Panc1 (cell line): Measurements from ENCODE around the gene ANKH. TPM values are rescaled to one million over a fixed set of nuclear protein-coding genes. Genes with fewer than 3 reads are reported as not detected.

Source experiments
- ATAC-seq: fragments of 200-7000 bp; cut with Tn5 transposase; 2 replicates; pipeline ENCODE4 v1.9.1; 2020; ENCODE audit warnings: mild to moderate bottlenecking, moderate library complexity
- BruUV-seq: library from RNA; stranded (reverse); fragments of 400-500 nt; replicated peaks from 2 replicates; lab custom pipeline; 2021; lab: Mats Ljungman, UMichigan
- CTCF ChIA-PET: fragments of 300-600 bp; sonication (Branson Sonifier 250); formaldehyde crosslinking; loops from one replicate; lab custom pipeline; 2022; ENCODE audit warnings: antibody characterized with exemption; lab: Charles Lee
- POLR2A ChIA-PET: fragments of 300-600 bp; sonication (Branson Sonifier 250); formaldehyde crosslinking; loops from one replicate; lab custom pipeline; 2022; ENCODE audit warnings: antibody characterized with exemption; lab: Charles Lee
- DNase-seq: peaks from one replicate; pipeline ENCODE4 v3.0.0-alpha.2; 2010; ENCODE audit warnings: low read depth, low spot score
- H3K27ac ChIP-seq: 2 replicates; pipeline ENCODE4 v1.5.1; 2011; ENCODE audit warnings: mild to moderate bottlenecking, low read length, inconsistent platforms
- H3K27me3 ChIP-seq: fragments of 200-500 bp; sonication (Bioruptor generic); 2 replicates; pipeline ENCODE4 v1.6.0; 2014; ENCODE audit warnings: low read length, inconsistent platforms; ENCODE audit not compliant: control insufficient read depth, insufficient read depth
- H3K36me3 ChIP-seq: fragments of 200-500 bp; sonication (Bioruptor generic); 2 replicates; pipeline ENCODE4 v1.5.1; 2014; ENCODE audit warnings: inconsistent platforms, mild to moderate bottlenecking, low read length, moderate library complexity; ENCODE audit not compliant: control insufficient read depth, insufficient read depth
- H3K4me1 ChIP-seq: 2 replicates; pipeline ENCODE4 v1.5.1; 2011; ENCODE audit warnings: inconsistent platforms, mild to moderate bottlenecking, low read length, moderate library complexity; ENCODE audit not compliant: control insufficient read depth, insufficient read depth
- H3K4me3 ChIP-seq, 2 experiments: 2 replicates each; pipeline ENCODE4 v1.5.1; 2011 to 2012; ENCODE audit warnings: low read depth in 2 of 2, low read length in 2 of 2, mild to moderate bottlenecking in 2 of 2, inconsistent platforms in 1 of 2, moderate library complexity in 1 of 2
- H3K9me3 ChIP-seq: fragments of 200-500 bp; sonication (Bioruptor generic); 2 replicates; pipeline ENCODE4 v1.5.1; 2014; ENCODE audit warnings: low read depth, mild to moderate bottlenecking, inconsistent platforms, low read length, moderate library complexity; ENCODE audit not compliant: control insufficient read depth, insufficient read depth
- POLR2AphosphoS5 ChIP-seq: IDR thresholded peaks from 2 replicates; pipeline ENCODE4 v1.6.1; 2012; ENCODE audit warnings: mild to moderate bottlenecking, low read depth, low read length, moderate library complexity
- SIN3A ChIP-seq: IDR thresholded peaks from 2 replicates; pipeline ENCODE4 v1.6.1; 2012; ENCODE audit warnings: low read depth, mild to moderate bottlenecking, low read length, moderate library complexity, borderline replicate concordance; ENCODE audit not compliant: insufficient read depth
- TCF7L2 ChIP-seq: IDR thresholded peaks from 2 replicates; pipeline ENCODE4 v1.6.1; 2011; ENCODE audit warnings: mild to moderate bottlenecking, low read depth, low read length, inconsistent platforms
- in situ Hi-C: cut with HindIII; loops from 2 replicates; pipeline ENCODE4 v1.10.0; 2016; ENCODE audit warnings: low sequenced_read_pairs, low pct_unique_long_range_greater_than_20kb
- intact Hi-C: fragments of 100-400 bp; cut with micrococcal nuclease; formaldehyde crosslinking; loops from one replicate; pipeline ENCODE4 v1.10.0; 2022; ENCODE audit not compliant: unreplicated experiment
- total RNA-seq: library from RNA; stranded (reverse); gene quantifications from one replicate; pipeline ENCODE4 v1.2.1, GENCODE V29; 2021; ENCODE audit not compliant: unreplicated experiment
- TF ChIP-seq, protein P1 (sequence below), 2 experiments: IDR thresholded peaks; 2 replicates each; pipeline ENCODE4 v1.6.1; 2011 to 2012; ENCODE audit warnings: low read depth in 2 of 2, control low read depth in 1 of 2, low read length in 1 of 2, mild to moderate bottlenecking in 1 of 2, moderate library complexity in 1 of 2; ENCODE audit not compliant: insufficient read depth in 1 of 2
- TF ChIP-seq, protein P2 (sequence below): fragments of 450-650 bp; IDR thresholded peaks from 2 replicates; pipeline ENCODE4 v1.5.1; 2017; ENCODE audit warnings: mild to moderate bottlenecking

The ANKH gene
- total RNA-seq, 1 experiment from 2014 or later, result 11.2 TPM

- no peaks in the 10 kb centered on the region for H3K4me1 ChIP-seq
- no peak overlapping the region for H3K27ac ChIP-seq
- POLR2A ChIA-PET, result no interaction called here
- ATAC-seq (no peak), DNase-seq (no peak)
- TF ChIP-seq POLR2AphosphoS5, result no peak
- TF ChIP-seq, protein P1, sequence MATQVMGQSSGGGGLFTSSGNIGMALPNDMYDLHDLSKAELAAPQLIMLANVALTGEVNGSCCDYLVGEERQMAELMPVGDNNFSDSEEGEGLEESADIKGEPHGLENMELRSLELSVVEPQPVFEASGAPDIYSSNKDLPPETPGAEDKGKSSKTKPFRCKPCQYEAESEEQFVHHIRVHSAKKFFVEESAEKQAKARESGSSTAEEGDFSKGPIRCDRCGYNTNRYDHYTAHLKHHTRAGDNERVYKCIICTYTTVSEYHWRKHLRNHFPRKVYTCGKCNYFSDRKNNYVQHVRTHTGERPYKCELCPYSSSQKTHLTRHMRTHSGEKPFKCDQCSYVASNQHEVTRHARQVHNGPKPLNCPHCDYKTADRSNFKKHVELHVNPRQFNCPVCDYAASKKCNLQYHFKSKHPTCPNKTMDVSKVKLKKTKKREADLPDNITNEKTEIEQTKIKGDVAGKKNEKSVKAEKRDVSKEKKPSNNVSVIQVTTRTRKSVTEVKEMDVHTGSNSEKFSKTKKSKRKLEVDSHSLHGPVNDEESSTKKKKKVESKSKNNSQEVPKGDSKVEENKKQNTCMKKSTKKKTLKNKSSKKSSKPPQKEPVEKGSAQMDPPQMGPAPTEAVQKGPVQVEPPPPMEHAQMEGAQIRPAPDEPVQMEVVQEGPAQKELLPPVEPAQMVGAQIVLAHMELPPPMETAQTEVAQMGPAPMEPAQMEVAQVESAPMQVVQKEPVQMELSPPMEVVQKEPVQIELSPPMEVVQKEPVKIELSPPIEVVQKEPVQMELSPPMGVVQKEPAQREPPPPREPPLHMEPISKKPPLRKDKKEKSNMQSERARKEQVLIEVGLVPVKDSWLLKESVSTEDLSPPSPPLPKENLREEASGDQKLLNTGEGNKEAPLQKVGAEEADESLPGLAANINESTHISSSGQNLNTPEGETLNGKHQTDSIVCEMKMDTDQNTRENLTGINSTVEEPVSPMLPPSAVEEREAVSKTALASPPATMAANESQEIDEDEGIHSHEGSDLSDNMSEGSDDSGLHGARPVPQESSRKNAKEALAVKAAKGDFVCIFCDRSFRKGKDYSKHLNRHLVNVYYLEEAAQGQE (IDR thresholded peaks at IDR 0.05; ENCODE audit: insufficient read depth in 1 of 2, low read depth in 2 of 2, low read length in 1 of 2), result no peak
- no peak for TF ChIP-seq SIN3A
- no peak for TF ChIP-seq TCF7L2
- no TSS peak for BruUV-seq
- CTCF ChIA-PET, result no interaction called here
- no peak overlapping the region for H3K4me3 ChIP-seq
- H3K9me3 ChIP-seq, result no peaks in the 10 kb centered on the region
- intact Hi-C loops, result no loop called here
- no peaks in the 10 kb centered on the region for H3K27me3 ChIP-seq
- H3K36me3 ChIP-seq, result no peaks in the 10 kb centered on the region
- in situ Hi-C loops, result no loop called here
Observed at GRCh38 chr5:14738050-14738449, 133.5 kb downstream of the ANKH start.

GRCh38 chr5:14737291-14737690, 134.3 kb downstream of the ANKH start:
- H3K4me1 ChIP-seq, result no peaks in the 10 kb centered on the region
- intact Hi-C loops (no loop called here), in situ Hi-C loops (no loop called here)
- DNase-seq (no peak), ATAC-seq (peak; percentile 33; the same call in 1 of the 2 replicates)
- H3K4me3 ChIP-seq, result no peak overlapping the region
- CTCF ChIA-PET, result no interaction called here
- BruUV-seq, result no TSS peak
- POLR2A ChIA-PET, result no interaction called here
- no peaks in the 10 kb centered on the region for H3K27me3 ChIP-seq
- TF ChIP-seq, protein P1 (IDR thresholded peaks at IDR 0.05; ENCODE audit: insufficient read depth in 1 of 2, low read depth in 2 of 2, low read length in 1 of 2), result no peak
- no peak for TF ChIP-seq TCF7L2
- TF ChIP-seq, protein P2, sequence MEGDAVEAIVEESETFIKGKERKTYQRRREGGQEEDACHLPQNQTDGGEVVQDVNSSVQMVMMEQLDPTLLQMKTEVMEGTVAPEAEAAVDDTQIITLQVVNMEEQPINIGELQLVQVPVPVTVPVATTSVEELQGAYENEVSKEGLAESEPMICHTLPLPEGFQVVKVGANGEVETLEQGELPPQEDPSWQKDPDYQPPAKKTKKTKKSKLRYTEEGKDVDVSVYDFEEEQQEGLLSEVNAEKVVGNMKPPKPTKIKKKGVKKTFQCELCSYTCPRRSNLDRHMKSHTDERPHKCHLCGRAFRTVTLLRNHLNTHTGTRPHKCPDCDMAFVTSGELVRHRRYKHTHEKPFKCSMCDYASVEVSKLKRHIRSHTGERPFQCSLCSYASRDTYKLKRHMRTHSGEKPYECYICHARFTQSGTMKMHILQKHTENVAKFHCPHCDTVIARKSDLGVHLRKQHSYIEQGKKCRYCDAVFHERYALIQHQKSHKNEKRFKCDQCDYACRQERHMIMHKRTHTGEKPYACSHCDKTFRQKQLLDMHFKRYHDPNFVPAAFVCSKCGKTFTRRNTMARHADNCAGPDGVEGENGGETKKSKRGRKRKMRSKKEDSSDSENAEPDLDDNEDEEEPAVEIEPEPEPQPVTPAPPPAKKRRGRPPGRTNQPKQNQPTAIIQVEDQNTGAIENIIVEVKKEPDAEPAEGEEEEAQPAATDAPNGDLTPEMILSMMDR, result no peak
- no peak for TF ChIP-seq POLR2AphosphoS5
- no peak for TF ChIP-seq SIN3A
- H3K27ac ChIP-seq, result no peak overlapping the region
- no peaks in the 10 kb centered on the region for H3K36me3 ChIP-seq
- H3K9me3 ChIP-seq, result no peaks in the 10 kb centered on the region
